GM12878 (cell line): ENCODE data around the gene ENGASE. TPM values are rescaled to one million over a fixed set of nuclear protein-coding genes. Genes with fewer than 3 reads are reported as not detected.

Source experiments
- BCLAF1 ChIP-seq: fragments of 450-650 bp; IDR thresholded peaks from 2 replicates; pipeline ENCODE4 v1.6.1; 2017; ENCODE audit warnings: antibody characterized with exemption, mild to moderate bottlenecking, moderate library complexity
- EP300 ChIP-seq, 2 experiments: fragments of 150-350 bp in 1 of 2; IDR thresholded peaks; 2 replicates each; pipeline ENCODE4 v1.6.1; 2011 to 2012; ENCODE audit warnings: low read depth in 2 of 2, low read length in 2 of 2, borderline replicate concordance in 1 of 2, improper control_type of control experiment in 1 of 2, inconsistent platforms in 1 of 2; ENCODE audit not compliant: control insufficient read depth in 1 of 2
- HCFC1 ChIP-seq: fragments of 150-350 bp; IDR thresholded peaks from 2 replicates; pipeline ENCODE4 v1.6.1; 2014; ENCODE audit warnings: low read length
- IKZF1 ChIP-seq: fragments of 450-650 bp; conservative IDR thresholded peaks from 2 replicates; pipeline ENCODE4 v1.6.1; 2017; ENCODE audit warnings: antibody characterized with exemption, mild to moderate bottlenecking
- MEF2B ChIP-seq: fragments of 450-650 bp; IDR thresholded peaks from 2 replicates; pipeline ENCODE4 v1.6.1; 2018; ENCODE audit warnings: mild to moderate bottlenecking, moderate library complexity; ENCODE audit not compliant: partially characterized antibody, poor library complexity, severe bottlenecking
- NFYB ChIP-seq: IDR thresholded peaks from 2 replicates; pipeline ENCODE4 v1.6.1; 2011; ENCODE audit warnings: low read depth, mild to moderate bottlenecking, low read length, improper control_type of control experiment, moderate library complexity; ENCODE audit not compliant: insufficient read depth
- SMAD1 ChIP-seq: fragments of 450-650 bp; IDR thresholded peaks from 2 replicates; pipeline ENCODE4 v1.6.1; 2018; ENCODE audit warnings: mild to moderate bottlenecking, low read depth; ENCODE audit not compliant: partially characterized antibody
- SMARCA5 ChIP-seq: fragments of 450-650 bp; IDR thresholded peaks from 2 replicates; pipeline ENCODE4 v1.6.1; 2017; ENCODE audit warnings: mild to moderate bottlenecking
- TARDBP ChIP-seq: IDR thresholded peaks from 2 replicates; pipeline ENCODE4 v1.6.1; 2016; ENCODE audit warnings: borderline replicate concordance
- WRNIP1 ChIP-seq: IDR thresholded peaks from 2 replicates; pipeline ENCODE4 v1.6.1; 2011; ENCODE audit warnings: low read depth, low read length, improper control_type of control experiment, borderline replicate concordance
- ZNF217 ChIP-seq: fragments of 450-650 bp; IDR thresholded peaks from 2 replicates; pipeline ENCODE4 v1.6.1; 2017; ENCODE audit warnings: antibody characterized with exemption, mild to moderate bottlenecking
- polyA plus RNA-seq, 11 experiments: library from polyadenylated mRNA; depleted of rRNA in 4 of 11; unstranded in 6 of 11; stranded (reverse) in 5 of 11; fragments of >200 nt; fragmentation: Nextera tagmentation in 4 of 11; fragmentation: Illumina TruSeq in 1 of 11; extraction: Ambion mirVana in 4 of 11; extraction: Trizol in 1 of 11; gene quantifications; 1 replicate in 1 of 11; 2 replicates in 10 of 11; pipeline versions ENCODE4 v1.2.1 to v1.2.3, GENCODE V29; 2011 to 2016; ENCODE audit warnings: inconsistent platforms in 2 of 11, missing spikeins in 2 of 11, low read depth in 1 of 11
- total RNA-seq, 4 experiments: library from RNA; depleted of rRNA in 3 of 4; stranded (reverse); fragments of >200 nt in 3 of 4; fragmentation: Illumina TruSeq in 1 of 4; extraction: Trizol in 1 of 4; gene quantifications; 2 replicates each; pipeline versions ENCODE4 v1.2.1 to v1.2.3, GENCODE V29; 2013 to 2021
- TF ChIP-seq, protein P1 (sequence below): fragments of 450-650 bp; IDR thresholded peaks from 2 replicates; pipeline ENCODE4 v1.6.1; 2017; ENCODE audit warnings: mild to moderate bottlenecking, moderate library complexity
- TF ChIP-seq, protein P2 (sequence below): fragments of 450-650 bp; IDR thresholded peaks from 2 replicates; pipeline ENCODE4 v1.6.1; 2017; ENCODE audit warnings: low read depth, mild to moderate bottlenecking, moderate library complexity
- TF ChIP-seq, protein P3 (sequence below): fragments of 450-650 bp; IDR thresholded peaks from 2 replicates; pipeline ENCODE4 v1.6.1; 2014; ENCODE audit warnings: mild to moderate bottlenecking

Gene ENGASE
- total and polyA plus RNA-seq, 10 of the 15 experiments (the other 5 are each of a cell fraction or from before 2014, with no cell fraction given): 0.18 to 28.9 (median 10.5) TPM

DNA sequence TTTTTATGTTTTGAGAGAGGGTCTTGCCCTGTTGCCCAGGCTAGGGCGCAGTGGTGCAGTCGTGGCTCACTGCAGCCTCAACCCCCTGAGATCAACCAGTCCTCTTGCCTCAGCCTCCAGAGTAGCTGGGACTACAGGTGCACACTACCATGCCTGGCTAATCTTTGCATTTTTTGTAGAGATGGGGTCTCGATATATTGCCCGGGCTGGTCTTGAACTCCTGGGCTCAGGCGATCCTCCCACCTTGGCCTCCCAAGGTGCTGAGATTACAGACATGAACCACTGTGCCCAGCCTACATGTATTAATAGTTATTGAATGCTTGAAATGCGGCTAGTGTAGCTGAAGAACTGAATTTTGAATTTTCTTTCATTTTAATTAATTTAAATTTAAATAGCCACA, 38.4 kb upstream of the ENGASE start (continued):
- TF ChIP-seq, protein P1, sequence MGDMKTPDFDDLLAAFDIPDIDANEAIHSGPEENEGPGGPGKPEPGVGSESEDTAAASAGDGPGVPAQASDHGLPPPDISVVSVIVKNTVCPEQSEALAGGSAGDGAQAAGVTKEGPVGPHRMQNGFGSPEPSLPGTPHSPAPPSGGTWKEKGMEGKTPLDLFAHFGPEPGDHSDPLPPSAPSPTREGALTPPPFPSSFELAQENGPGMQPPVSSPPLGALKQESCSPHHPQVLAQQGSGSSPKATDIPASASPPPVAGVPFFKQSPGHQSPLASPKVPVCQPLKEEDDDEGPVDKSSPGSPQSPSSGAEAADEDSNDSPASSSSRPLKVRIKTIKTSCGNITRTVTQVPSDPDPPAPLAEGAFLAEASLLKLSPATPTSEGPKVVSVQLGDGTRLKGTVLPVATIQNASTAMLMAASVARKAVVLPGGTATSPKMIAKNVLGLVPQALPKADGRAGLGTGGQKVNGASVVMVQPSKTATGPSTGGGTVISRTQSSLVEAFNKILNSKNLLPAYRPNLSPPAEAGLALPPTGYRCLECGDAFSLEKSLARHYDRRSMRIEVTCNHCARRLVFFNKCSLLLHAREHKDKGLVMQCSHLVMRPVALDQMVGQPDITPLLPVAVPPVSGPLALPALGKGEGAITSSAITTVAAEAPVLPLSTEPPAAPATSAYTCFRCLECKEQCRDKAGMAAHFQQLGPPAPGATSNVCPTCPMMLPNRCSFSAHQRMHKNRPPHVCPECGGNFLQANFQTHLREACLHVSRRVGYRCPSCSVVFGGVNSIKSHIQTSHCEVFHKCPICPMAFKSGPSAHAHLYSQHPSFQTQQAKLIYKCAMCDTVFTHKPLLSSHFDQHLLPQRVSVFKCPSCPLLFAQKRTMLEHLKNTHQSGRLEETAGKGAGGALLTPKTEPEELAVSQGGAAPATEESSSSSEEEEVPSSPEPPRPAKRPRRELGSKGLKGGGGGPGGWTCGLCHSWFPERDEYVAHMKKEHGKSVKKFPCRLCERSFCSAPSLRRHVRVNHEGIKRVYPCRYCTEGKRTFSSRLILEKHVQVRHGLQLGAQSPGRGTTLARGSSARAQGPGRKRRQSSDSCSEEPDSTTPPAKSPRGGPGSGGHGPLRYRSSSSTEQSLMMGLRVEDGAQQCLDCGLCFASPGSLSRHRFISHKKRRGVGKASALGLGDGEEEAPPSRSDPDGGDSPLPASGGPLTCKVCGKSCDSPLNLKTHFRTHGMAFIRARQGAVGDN: no peak
- TF ChIP-seq SMARCA5: no peak
- no peak for TF ChIP-seq SMAD1
- TF ChIP-seq, protein P2, sequence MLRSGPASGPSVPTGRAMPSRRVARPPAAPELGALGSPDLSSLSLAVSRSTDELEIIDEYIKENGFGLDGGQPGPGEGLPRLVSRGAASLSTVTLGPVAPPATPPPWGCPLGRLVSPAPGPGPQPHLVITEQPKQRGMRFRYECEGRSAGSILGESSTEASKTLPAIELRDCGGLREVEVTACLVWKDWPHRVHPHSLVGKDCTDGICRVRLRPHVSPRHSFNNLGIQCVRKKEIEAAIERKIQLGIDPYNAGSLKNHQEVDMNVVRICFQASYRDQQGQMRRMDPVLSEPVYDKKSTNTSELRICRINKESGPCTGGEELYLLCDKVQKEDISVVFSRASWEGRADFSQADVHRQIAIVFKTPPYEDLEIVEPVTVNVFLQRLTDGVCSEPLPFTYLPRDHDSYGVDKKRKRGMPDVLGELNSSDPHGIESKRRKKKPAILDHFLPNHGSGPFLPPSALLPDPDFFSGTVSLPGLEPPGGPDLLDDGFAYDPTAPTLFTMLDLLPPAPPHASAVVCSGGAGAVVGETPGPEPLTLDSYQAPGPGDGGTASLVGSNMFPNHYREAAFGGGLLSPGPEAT: no peak
- no peak for TF ChIP-seq TARDBP
- TF ChIP-seq WRNIP1: no peak
- TF ChIP-seq EP300 (IDR thresholded peaks at IDR 0.05; ENCODE audit: borderline replicate concordance in 1 of 2, control insufficient read depth in 1 of 2, low read depth in 2 of 2, low read length in 2 of 2): no peak
- TF ChIP-seq BCLAF1: no peak
- no peak for TF ChIP-seq IKZF1
- no peak for TF ChIP-seq HCFC1
- no peak for TF ChIP-seq ZNF217
- no peak for TF ChIP-seq NFYB
- TF ChIP-seq MEF2B: no peak
- TF ChIP-seq, protein P3, sequence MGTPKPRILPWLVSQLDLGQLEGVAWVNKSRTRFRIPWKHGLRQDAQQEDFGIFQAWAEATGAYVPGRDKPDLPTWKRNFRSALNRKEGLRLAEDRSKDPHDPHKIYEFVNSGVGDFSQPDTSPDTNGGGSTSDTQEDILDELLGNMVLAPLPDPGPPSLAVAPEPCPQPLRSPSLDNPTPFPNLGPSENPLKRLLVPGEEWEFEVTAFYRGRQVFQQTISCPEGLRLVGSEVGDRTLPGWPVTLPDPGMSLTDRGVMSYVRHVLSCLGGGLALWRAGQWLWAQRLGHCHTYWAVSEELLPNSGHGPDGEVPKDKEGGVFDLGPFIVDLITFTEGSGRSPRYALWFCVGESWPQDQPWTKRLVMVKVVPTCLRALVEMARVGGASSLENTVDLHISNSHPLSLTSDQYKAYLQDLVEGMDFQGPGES: no peak
- TF ChIP-seq, all 136 proteins: peak for 0
